GM19023 (cell line): ENCODE data around the gene RANBP2.

Experiments used
- ATAC-seq: cut with Tn5 transposase; IDR thresholded peaks from one replicate; pipeline ENCODE4 v1.9.1; 2021; ENCODE audit warnings: mild to moderate bottlenecking, moderate library complexity; ENCODE audit not compliant: unreplicated experiment

RANBP2 gene

DNA sequence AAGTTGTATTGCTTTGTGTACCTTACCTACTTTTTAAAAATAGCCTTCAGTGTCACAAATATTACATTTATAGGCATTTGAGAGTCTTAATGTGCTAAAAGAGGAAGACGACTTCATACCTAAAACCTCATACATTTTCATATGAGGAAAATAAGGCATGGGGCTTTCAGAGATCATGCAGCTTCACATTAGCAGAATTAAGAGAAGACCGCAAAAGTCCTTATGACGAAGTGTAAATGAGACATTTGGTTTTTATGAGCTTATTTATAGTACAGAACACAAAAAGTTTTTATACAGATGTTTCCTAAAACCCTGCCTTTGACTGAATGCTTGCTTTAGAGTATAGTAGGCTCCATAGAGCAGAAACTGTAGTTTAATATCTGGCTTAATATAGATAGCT, 57.2 kb downstream of the RANBP2 start:
- ATAC-seq, result peak; percentile 69

DNA sequence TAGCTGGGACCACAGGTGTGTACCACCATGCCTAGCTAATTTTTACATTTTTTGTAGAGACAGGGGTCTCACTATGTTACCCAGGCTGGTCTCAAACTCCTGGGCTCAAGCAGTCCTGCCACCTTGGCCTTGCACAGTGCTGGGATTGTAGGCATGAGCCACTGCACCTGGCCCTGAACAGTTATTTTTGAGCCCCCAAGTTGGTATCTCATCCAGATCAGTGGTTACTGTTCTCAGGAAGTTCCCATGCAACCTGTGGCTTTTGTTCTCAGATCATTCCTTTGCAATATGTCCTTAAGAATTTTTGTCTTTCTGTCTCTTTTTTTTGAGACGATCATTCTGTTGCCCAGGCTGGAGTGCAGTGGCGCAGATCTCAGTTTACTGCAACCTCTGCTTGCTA, 59.6 kb downstream of the RANBP2 start:
- no peak for ATAC-seq

DNA sequence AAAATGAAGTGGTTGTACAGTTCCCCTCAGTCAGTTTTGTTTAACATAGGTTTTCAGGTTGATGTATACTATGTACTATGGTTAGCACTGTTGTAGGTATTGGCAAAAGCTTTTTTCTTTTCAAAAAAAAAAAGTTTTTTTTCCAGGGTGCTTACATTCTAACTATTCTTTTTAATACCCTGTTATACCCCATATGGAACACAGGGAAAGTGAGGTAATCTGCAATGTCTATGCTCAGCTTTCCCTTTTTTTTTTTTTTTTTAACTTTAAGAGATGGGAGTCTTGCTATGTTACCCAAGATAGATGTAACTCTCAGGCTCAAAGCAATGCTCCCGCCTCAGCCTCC, 66.7 kb downstream of the RANBP2 start:
- ATAC-seq, result no peak

DNA sequence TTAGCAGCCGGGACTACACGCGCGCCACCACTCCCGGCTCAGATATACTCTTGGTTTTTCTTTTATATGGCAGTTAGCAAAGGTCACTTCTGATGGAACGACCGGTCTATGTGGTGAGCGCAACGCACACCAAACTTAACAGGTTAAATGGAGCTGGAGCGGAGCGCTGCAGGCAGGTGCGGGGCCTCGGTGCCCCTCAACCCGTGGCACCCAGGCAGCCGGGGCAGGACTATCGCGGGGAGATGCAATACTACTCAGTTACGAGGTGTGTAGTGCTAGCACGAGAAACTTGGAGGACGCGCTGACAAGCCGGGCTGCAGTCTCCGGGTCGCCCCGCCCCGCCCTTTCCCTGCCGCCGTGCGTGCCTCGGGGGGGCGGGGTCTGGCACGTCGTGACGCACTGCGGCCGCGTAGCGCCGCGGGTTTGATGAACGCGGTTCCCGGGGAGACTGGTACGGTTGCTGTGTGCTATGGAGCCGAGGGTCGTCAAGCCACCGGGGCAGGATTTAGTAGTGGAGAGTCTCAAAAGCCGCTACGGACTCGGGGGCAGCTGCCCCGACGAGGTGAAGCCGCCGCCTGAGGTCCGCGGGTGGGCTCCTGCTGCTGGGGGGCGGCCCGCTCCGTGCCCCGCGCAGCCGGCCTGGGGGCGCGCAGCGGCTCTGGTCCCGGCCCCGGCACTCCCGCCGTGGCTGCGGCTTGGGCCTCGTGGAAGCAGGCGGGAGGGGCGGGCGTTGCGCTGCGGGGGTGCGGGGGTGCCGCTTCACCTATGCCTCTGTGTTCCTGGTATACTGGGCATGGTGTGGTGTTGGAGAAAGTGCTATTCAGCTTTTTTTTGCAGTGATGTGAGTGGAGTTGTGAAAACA, 67.3 kb downstream of the RANBP2 start, which contains the start of gene CCDC138:
Gene CCDC138 (plus strand): TSS at position 418 of the 862 bp plus-strand sequence. CDS start 52 bp downstream, at position 470.
- ATAC-seq, result peak; percentile 99

DNA sequence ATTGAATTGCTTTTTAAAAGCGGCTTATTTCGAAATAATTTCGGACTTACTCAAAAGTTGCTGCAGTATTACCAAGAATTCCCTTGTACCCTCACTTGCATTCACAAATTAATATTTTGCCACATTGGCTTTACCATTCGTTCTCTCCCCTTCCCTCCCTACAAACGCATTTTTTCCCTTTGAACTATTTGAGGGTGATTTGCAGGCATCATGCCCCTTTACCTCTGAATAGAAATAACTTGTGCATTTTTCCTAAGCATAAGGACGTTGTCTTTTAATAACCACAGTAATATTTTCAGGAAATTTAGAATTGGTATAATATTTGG, 67.9 kb downstream of the RANBP2 start:
- ATAC-seq, result no peak

DNA sequence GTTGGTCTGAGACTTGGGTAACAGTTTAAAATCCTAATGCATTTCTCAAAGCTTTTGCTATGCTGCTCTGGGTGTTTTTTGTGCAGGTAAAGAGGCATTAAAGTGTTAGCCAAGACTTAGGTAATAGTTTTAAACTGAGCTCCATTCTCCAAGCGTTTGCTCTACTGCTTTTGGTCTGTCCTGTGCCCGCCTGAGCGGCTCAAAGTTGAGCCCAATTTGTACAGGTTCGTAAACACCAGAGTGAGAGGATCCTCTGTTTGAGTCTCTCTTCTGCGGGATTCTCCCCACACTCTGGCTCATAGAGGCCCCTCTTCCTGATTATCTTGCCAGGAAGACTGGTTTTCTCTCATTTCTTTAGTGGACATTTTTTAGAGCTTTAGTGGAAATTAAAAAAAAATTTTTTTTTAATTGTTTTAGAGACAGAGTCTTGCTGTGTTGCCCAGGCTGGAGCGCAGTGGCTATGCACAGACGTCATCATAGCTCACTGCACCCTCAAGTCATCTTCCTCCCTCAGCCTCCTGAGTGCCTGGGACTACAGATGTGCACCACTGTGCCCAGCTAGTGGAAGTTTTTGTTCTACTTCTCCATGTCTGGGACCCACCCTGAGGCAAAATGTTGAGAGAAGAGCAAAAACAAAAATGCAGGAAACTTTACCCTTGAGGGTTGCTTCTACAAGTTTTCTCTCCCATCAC, 83.9 kb downstream of the RANBP2 start:
- no peak for ATAC-seq

DNA sequence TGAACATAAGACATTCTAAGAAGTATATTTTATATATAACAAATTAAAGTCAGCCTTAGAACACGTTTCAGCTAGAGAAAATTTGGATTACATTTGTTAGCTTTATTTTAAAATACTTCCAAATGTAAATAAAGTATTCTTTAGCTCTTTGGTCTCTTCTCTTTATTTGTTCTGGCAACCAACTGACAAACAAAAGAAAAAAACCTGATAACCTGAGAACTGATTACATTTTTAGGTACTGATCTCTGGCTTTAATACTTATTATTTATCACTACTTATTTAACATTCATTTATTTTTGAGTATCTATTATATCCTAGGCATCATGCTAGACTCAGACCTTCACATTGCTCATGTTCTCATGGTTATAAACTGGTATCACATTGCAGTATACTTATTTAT, 85.8 kb downstream of the RANBP2 start:
- ATAC-seq, result no peak

DNA sequence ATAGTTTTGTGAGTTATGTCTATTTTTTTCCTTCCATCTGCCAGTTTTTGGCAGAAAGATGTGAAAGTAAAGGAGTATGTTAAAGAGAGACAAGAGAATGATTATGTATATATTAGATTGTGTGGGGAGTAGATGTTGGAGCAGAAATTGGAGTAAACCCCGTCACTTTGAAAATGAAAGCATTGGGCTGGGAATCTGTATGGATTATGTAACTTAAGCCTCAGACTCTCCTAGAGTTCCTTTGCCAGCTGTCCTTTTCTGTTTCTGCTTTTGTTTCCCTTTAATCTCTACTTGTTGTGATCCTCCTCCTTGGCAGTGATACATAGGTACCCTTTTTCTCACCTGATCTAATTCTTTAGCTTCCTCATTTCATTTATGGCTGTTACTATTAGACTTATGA, 86.5 kb downstream of the RANBP2 start:
- ATAC-seq, result no peak

DNA sequence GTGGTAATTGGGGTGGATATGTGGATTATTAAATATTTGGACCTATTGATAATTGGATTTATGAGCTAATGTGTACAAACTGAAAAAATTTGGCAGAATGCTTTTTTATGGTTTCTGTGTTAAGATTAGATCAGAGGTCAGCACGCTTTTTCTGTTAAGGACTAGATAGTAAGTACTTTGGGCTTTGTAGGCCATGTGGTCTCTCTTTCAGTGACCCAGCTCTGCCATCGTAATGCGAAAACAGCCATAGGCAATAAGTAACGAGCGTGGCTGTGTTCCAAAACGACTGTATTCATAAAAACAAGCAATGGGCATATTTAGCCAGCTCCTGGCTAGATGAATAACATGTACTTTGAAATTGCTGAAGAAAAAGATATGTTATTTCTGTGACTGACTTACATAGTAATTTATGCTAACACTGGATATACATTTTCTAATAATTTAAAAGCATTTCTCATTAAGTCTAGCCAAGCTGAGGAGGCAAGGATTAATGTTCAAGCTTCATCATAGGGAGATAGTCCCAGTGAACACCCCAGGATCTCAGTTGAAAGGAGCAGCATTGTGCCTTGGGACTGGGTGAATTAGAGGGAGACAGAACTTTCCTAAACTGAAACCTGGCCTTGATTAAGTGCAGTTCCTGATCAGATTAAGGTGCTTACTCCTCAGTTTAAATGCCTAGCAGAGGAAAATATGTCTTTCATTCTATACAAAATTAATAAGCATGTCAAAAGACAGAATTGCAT, 87.3 kb downstream of the RANBP2 start:
- no peak for ATAC-seq

DNA sequence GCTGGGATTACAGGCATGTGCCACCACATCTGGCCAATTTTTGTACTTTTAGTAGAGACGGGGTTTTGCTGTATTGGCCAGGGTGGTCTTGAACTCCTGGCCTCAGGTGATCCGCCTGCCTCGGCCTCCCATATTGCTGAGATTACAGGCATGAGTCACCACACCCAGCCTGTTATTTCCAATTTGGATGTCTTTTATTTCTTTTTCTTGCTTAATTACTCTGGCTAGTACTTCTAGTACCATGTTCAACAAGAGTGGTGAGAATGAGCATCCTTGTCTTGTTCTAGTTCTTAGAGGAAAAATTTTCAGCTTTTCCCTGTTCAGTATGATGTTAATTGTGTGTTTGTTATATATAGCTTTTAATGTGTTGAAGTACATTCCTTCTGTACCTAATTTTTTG, 90.7 kb downstream of the RANBP2 start:
- ATAC-seq, result no peak

DNA sequence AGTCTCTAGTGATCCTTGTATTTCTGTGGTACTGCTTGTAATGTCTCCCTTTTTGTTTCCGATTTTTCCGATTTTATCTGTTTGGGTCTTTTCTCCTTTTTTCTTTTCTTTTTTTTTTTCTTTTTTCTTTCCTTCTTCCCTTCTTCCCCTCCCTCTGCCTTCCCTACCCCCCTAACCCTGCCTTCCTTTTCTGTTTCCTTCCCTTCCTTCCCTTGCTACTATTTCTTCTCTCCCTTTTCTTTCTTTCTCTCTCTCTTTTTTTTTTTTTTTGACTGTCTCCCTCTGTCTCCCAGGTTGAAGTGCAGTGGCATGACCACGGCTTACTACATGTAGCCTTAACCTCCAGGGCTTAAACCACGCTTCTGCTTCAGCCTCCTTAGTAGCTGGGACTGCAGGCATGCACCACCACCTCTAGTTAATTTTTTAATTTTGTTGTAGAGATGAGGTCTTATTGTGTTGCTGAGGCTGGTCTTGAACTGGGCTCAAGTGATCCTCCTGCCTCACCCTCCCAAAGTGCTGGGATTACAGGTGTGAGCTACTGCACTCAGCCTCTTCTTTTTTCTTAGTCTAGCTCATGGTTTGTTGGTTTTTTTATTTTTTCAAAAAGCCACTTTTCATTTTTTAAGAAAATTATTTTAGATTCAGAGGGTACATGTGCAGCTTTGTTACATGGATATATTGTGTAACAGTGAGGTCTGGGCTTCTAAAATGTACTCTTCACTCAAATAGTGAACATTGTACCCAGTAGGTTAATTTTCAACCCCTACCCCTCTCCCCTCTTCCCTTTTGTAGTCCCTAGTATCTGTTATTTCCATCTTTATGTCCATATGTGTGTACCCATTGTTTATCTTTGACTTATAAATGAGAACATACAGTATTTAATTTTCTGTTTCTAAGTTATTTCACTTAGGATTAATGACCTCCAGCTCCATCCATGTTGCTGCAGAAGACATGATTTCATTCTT, 92.0 kb downstream of the RANBP2 start:
- ATAC-seq, result no peak

DNA sequence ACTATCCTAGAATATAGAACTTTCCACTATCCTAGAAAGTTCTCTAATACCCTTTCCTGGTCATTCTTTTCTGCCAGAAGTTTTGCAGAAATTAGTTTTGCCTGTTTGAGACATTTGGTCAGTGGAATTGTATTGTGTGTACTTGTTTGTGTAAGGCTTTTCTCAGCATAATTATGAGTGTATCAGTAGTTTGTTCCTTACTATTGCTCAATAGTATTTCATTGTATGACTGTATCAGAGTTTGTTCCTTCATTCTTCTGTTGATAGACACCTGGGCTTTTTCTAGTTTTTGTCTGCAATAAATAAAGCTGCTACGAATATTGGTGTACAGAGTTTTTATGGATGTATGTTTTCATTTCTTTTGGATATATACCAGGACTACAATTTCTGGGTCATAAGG, 94.5 kb downstream of the RANBP2 start:
- no peak for ATAC-seq

DNA sequence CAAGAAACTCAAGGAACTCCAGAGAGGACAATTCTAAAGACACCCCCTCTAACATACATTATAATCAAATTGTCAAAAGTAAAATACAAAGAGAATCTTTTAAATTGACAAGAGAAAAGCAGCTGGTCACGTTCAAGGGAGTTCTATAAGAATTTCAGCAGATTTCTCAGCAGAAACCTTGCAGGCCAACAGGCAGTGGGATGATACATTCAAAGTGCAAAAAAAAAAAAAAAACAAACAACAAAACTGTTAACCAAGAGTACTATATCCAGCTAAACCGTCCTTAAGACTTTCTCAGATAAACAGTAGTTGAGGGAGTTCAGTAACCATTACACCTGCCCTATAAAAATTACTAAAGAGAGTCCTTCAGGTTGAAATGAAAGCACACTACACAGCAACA, 101.2 kb downstream of the RANBP2 start:
- ATAC-seq, result no peak

DNA sequence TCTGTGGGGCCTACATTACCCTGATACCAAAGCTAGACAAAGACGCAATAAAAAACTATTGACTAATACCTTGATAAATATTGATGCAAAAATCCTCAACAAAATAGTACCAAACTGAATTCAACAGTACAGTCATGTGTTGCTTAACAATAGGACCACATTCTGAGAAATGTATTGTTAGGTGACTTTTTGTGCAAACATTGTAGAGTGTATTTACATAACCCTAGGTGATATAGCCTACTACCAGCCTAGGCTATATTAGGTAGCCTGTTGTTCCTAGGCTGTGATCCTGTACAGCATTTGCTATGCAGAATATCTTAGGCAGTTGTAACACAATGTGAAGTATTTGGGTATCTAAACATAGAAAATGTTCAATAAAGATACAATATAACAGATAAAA, 104.0 kb downstream of the RANBP2 start:
- no peak for ATAC-seq

DNA sequence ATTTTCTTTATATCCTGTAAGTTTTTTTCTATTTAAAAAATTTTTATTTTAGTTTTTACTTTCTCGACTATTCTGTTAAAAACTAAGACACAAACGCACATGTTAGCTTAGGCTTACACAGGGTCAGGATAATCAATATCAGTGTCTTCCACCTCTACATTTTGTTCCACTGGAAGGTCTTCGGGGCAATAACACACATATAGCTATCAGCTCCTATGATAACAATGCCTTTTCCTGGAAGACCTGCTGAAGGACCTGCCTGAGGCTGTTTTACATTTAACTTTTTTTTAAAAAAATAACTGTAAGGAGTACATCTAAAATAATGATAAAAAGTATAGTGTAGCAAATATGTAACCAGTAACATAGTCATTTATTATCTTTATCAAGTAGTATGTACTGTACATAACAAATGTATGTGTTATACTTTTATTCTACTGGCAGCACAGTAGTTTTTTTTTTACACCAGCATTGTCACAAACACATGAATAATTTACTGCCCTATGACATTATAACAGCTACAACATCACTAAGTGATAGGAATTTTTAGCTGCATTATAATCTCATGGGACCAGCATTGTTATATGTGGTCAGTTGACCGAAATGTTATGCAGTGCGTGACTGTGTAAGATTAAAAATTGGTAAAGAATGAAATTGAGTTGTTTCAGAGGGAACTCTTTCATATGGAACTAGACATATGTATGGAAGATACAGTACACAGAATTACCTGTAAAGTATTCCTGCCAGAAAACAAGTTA, 105.2 kb downstream of the RANBP2 start:
- ATAC-seq, result no peak

DNA sequence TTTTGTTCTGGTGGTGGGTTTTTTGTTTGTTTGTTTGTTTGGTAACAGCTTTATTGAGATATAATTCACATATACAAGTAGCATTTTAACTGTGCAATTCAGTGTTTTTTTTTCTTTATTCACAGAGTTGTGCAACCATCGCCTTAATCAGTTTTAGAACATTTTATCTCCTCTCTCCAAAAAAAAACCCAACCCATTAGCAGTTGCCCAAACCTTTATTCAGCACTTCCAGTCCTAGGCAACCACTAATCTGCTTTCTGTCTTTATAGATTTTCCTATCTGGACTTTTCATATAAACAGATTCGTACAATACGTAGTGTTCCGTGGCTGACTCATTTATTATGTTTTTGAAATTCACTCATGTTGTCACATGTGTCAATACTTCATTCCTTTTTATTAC, 106.0 kb downstream of the RANBP2 start:
- ATAC-seq, result no peak

DNA sequence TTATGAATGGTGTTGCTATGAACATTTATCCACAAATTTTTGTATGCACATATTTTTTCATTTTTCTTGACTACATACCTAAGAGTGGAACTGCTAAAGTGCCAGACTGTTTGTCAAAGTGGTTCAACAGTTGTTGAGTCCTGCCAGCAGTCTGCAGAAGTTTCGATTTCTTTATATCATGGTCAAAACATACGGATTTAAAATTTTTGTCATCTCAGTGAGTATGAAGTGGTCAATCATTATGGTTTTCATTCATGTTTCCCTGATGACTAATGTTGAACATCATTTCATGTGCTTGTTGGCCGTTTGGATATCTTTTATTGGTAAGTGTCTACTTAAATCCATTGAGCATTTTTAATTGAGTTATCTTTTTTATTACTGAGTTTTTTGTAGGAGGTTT, 106.5 kb downstream of the RANBP2 start:
- no peak for ATAC-seq

DNA sequence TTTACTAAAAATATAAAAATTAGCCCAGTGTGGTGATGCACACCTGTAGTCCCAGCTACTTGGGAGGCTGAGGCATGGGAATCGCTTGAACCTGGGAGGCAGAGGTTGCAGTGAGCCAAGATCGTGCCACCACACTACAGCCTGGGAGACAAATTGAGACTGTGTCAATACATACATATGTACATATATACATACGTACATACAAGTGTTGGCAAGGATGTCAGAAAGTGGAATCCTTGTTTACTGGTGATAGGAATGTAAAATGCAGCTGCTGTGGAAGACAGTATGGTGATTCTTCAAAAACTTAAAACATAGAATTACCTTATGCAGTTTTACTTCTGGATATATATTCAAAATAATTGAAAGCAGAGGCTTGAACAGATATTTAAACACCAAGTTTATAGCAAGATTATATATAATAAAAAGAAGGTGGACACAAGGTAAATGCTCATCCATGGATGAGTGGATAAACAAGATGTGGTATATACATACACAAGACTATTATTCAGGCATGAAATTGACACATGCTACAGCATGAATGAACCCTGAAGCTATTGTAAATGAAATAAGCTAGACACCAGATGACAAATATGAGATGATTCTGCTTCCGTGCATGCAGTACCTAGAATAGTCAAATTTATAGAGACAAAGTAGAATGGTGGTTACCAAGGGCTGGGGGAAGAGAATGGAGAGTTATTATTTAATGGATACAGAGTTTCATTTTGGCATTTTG, 110.5 kb downstream of the RANBP2 start:
- no peak for ATAC-seq

DNA sequence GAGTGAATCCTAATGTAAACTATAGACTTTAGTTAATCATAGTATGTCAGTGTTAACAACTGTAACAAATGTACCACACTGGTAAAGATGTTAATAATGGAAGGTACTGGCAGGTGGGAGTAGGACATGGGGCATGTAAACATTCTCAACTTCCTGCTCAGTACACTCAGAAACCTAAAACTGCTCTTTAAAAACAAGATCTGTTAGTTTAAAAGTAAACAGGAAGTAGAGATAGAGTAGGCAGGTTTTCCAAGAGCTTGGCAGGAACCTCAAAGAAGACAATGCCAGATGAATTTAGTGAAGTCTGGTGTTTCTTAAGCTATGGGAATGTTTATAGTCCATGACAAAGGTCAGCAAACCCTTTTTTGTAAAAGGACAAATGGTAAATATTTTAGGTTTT, 113.9 kb downstream of the RANBP2 start:
- ATAC-seq, result no peak
